ENCODE measurements around the gene UQCRH. TPM values are rescaled to one million over a fixed set of nuclear protein-coding genes. Genes with fewer than 3 reads are reported as not detected.
"Not testable (repeated sequence)": the region's sequence is repeated elsewhere in the genome, so short reads cannot be mapped to it uniquely, and the experiment has no call there.

The UQCRH gene
- total and polyA plus RNA-seq, 2 of the 13 experiments (the other 11 are each of a cell fraction or from before 2014, with no cell fraction given) = 548 to 556 TPM

GRCh38 chr1:46322191-46322590 is 18.7 kb downstream of the UQCRH start:
- H3K4me3 ChIP-seq (replicated peaks in 1 of 3; ENCODE audit: insufficient read depth in 1 of 3, low read depth in 2 of 3, low read length in 3 of 3); intact Hi-C loops (cut with micrococcal nuclease; ENCODE audit: unreplicated experiment); POLR2A ChIA-PET; H3K4me2 ChIP-seq (ENCODE audit: low read depth, low read length); H3K27ac ChIP-seq (ENCODE audit: extremely low read length, insufficient read depth, low read length); H3K4me1 ChIP-seq (ENCODE audit: insufficient read depth, low read length); FAIRE-seq; H3K27me3 ChIP-seq (ENCODE audit: control insufficient read depth in 1 of 2, insufficient read depth in 2 of 2, low read length in 2 of 2); DNase-seq (ENCODE audit: low spot score); H4K20me1 ChIP-seq (ENCODE audit: insufficient read depth, low read length); H3K79me2 ChIP-seq (ENCODE audit: insufficient read depth, low read length); ATAC-seq; H2AFZ ChIP-seq (ENCODE audit: low read length); CTCF ChIA-PET (ENCODE audit: low intra/inter-chr PET ratio, low total read pairs); BruUV-seq (replicated peaks); H3K36me3 ChIP-seq (replicated peaks in 1 of 2; ENCODE audit: control insufficient read depth in 1 of 2, insufficient read depth in 2 of 2, low read length in 2 of 2); H3K9me3 ChIP-seq (ENCODE audit: low read length); in situ Hi-C loops (cut with HindIII; ENCODE audit: extremely low pct_ligation_motif_present, low pct_unique_long_range_greater_than_20kb); H3K9ac ChIP-seq (ENCODE audit: insufficient read depth, low read depth, low read length): not testable (repeated sequence)
- WGBS (ENCODE audit: low lambda C conversion rate) = 83% methylated on average over 6 of the region's 6 CpGs

GRCh38 chr1:46325285-46326076 is 22.0 kb downstream of the UQCRH start:
- H3K4me3 ChIP-seq (replicated peaks in 1 of 3; ENCODE audit: insufficient read depth in 1 of 3, low read depth in 2 of 3, low read length in 3 of 3); CTCF ChIA-PET (ENCODE audit: low intra/inter-chr PET ratio, low total read pairs); ATAC-seq; H2AFZ ChIP-seq (ENCODE audit: low read length); DNase-seq (ENCODE audit: low spot score); in situ Hi-C loops (cut with HindIII; ENCODE audit: extremely low pct_ligation_motif_present, low pct_unique_long_range_greater_than_20kb); H3K4me1 ChIP-seq (ENCODE audit: insufficient read depth, low read length); FAIRE-seq; BruUV-seq (replicated peaks); H3K27ac ChIP-seq (ENCODE audit: extremely low read length, insufficient read depth, low read length); H3K9ac ChIP-seq (ENCODE audit: insufficient read depth, low read depth, low read length); H3K27me3 ChIP-seq (ENCODE audit: control insufficient read depth in 1 of 2, insufficient read depth in 2 of 2, low read length in 2 of 2); intact Hi-C loops (cut with micrococcal nuclease; ENCODE audit: unreplicated experiment); H3K36me3 ChIP-seq (replicated peaks in 1 of 2; ENCODE audit: control insufficient read depth in 1 of 2, insufficient read depth in 2 of 2, low read length in 2 of 2); H3K9me3 ChIP-seq (ENCODE audit: low read length); H4K20me1 ChIP-seq (ENCODE audit: insufficient read depth, low read length); H3K79me2 ChIP-seq (ENCODE audit: insufficient read depth, low read length): not testable (repeated sequence)
- WGBS (ENCODE audit: low lambda C conversion rate) = 49% methylated on average over 7 of the region's 11 CpGs
- POLR2A ChIA-PET = interaction anchor here (0.6 kb wide), 1 partner anchor 23 kb away, joined by 3 read pairs; no protein-coding TSS in a partner anchor
- peak overlapping the region; percentile 39 for H3K4me2 ChIP-seq (ENCODE audit: low read depth, low read length)

GRCh38 chr1:46328182-46328581 is 24.7 kb downstream of the UQCRH start:
- CTCF ChIA-PET (ENCODE audit: low intra/inter-chr PET ratio, low total read pairs); H3K9ac ChIP-seq (ENCODE audit: insufficient read depth, low read depth, low read length); intact Hi-C loops (cut with micrococcal nuclease; ENCODE audit: unreplicated experiment); H3K79me2 ChIP-seq (ENCODE audit: insufficient read depth, low read length); BruUV-seq (replicated peaks); H3K4me1 ChIP-seq (ENCODE audit: insufficient read depth, low read length); in situ Hi-C loops (cut with HindIII; ENCODE audit: extremely low pct_ligation_motif_present, low pct_unique_long_range_greater_than_20kb); POLR2A ChIA-PET; H2AFZ ChIP-seq (ENCODE audit: low read length); DNase-seq (ENCODE audit: low spot score); H3K9me3 ChIP-seq (ENCODE audit: low read length); H3K27me3 ChIP-seq (ENCODE audit: control insufficient read depth in 1 of 2, insufficient read depth in 2 of 2, low read length in 2 of 2); ATAC-seq; FAIRE-seq; H4K20me1 ChIP-seq (ENCODE audit: insufficient read depth, low read length); H3K4me3 ChIP-seq (replicated peaks in 1 of 3; ENCODE audit: insufficient read depth in 1 of 3, low read depth in 2 of 3, low read length in 3 of 3); H3K36me3 ChIP-seq (replicated peaks in 1 of 2; ENCODE audit: control insufficient read depth in 1 of 2, insufficient read depth in 2 of 2, low read length in 2 of 2); H3K27ac ChIP-seq (ENCODE audit: extremely low read length, insufficient read depth, low read length); H3K4me2 ChIP-seq (ENCODE audit: low read depth, low read length): not testable (repeated sequence)
- WGBS (ENCODE audit: low lambda C conversion rate) = 72% methylated on average over 7 of the region's 7 CpGs

DNA sequence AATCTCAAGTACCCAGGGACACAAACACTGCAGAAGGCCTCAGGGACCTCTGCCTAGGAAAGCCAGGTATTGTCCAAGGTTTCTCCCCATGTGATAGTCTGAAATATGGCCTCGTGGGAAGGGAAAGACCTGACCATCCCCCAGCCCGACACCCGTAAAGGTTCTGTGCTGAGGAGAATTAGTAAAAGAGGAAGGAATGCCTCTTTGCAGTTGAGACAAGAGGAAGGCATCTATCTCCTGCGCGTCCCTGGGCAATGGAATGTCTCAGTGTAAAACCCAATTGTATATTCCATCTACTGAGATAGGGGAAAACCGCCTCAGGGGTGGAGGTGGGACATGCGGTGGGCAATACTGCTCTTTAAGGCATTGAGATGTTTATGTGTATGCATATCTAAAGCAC is 26.3 kb downstream of the UQCRH start:
- POLR2A ChIA-PET; H3K27me3 ChIP-seq (ENCODE audit: control insufficient read depth in 1 of 2, insufficient read depth in 2 of 2, low read length in 2 of 2); DNase-seq (ENCODE audit: low spot score): not testable (repeated sequence)

More for the DNA sequence above, 26.3 kb downstream of the UQCRH start:
- H3K9me3 ChIP-seq (ENCODE audit: low read length); H3K27ac ChIP-seq (ENCODE audit: extremely low read length, insufficient read depth, low read length); intact Hi-C loops (cut with micrococcal nuclease; ENCODE audit: unreplicated experiment); BruUV-seq (replicated peaks); in situ Hi-C loops (cut with HindIII; ENCODE audit: extremely low pct_ligation_motif_present, low pct_unique_long_range_greater_than_20kb); H3K9ac ChIP-seq (ENCODE audit: insufficient read depth, low read depth, low read length); H3K79me2 ChIP-seq (ENCODE audit: insufficient read depth, low read length); H3K36me3 ChIP-seq (replicated peaks in 1 of 2; ENCODE audit: control insufficient read depth in 1 of 2, insufficient read depth in 2 of 2, low read length in 2 of 2); H2AFZ ChIP-seq (ENCODE audit: low read length); H4K20me1 ChIP-seq (ENCODE audit: insufficient read depth, low read length); CTCF ChIA-PET (ENCODE audit: low intra/inter-chr PET ratio, low total read pairs); FAIRE-seq; H3K4me2 ChIP-seq (ENCODE audit: low read depth, low read length); H3K4me3 ChIP-seq (replicated peaks in 1 of 3; ENCODE audit: insufficient read depth in 1 of 3, low read depth in 2 of 3, low read length in 3 of 3); ATAC-seq: not testable (repeated sequence)
- H3K4me1 ChIP-seq (ENCODE audit: insufficient read depth, low read length) = peaks cover 12% of the 10 kb centered on the region
- WGBS (ENCODE audit: low lambda C conversion rate) = 62% methylated on average over 7 of the region's 7 CpGs

Measured in HepG2 (cell line).